ENCODE results near the gene GSG1L. TPM values are rescaled to one million over a fixed set of nuclear protein-coding genes. Genes with fewer than 3 reads are reported as not detected.
A peak's percentile ranks its signal among the peaks of the same experiment; 100 is the strongest.

Gene GSG1L
- total RNA-seq, 1 experiment from 2014 or later, result not detected

DNA sequence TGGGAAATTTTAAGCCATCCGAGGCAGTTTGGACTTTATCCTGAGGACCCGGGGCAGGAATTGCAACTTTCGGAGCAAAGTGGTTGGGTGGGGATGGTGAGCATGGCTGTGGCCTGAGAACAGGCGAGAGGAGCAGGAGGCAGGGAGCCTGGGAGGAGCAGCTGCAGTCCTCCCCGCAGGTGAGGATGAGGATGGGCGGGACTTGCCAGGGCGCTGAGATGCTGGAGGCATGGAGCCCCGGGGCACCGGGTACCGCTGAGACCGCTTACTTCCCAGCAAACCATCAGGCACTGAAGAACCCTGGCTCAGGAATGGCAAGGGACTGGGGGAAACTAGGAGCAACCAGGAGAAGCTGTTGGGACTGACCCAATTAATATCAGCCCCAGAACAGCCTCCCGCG lies 210.8 kb downstream of the GSG1L start:
- no peak for DNase-seq (ENCODE audit: low read depth)

DNA sequence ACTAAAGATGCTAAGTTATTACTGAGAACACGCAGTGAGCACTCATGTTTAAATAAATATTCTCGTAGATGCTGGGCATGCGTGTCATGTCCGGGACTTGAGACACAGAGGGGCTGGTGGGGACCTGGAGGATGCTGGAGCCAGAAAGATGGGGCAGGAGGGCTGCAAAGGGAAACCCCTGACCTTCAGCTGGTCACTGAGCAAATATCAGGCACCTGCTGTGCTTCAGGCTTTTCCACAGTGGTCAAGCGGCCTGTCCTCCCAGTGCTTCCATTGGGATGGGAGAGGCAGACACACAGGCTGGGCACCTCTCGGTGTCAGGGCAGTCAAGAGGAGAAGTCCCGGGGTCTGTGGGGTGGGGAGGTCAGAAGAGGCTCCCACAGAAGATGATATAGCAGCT lies 211.4 kb downstream of the GSG1L start:
- no peak for DNase-seq (ENCODE audit: low read depth)

DNA sequence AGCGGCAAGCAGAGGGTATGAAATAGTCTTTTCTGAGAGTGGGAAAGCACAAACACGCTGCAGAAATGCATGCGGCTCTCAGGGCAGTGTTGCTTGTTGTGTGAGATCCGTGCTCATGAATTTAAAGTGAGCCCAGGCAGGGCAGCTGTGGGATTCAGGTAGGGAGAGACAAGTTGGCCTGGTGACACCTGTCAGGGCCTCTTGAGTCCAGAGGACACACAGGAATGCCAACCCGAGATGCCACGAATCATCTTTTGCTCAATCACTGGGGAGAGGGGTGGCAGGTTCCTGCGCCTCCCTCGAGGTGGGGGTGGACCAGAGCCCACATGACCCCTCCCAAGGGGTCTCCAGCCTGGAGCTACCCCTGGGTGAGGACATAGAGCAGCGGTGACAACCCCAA lies 211.9 kb downstream of the GSG1L start:
- no peak for DNase-seq (ENCODE audit: low read depth)

DNA sequence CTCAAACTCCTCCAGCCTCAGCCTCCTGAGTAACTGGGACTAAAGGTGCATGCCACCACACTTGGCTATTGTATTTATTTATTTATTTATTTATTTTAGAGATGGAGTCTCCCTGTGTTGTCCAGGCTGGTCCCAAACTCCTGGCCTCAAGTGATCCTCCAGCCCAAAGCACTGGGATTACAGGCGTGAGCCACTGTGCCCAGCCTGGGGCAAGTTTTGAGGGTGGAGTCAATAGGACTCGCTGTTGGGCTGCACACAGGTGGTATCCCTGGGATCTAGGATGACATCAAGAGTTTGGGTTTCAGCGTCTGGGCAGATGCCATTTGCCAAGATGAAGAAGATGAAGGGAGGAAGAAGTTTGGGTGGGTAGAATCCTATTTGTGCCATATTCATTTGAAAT lies 213.9 kb downstream of the GSG1L start:
- DNase-seq (ENCODE audit: low read depth), result no peak

DNA sequence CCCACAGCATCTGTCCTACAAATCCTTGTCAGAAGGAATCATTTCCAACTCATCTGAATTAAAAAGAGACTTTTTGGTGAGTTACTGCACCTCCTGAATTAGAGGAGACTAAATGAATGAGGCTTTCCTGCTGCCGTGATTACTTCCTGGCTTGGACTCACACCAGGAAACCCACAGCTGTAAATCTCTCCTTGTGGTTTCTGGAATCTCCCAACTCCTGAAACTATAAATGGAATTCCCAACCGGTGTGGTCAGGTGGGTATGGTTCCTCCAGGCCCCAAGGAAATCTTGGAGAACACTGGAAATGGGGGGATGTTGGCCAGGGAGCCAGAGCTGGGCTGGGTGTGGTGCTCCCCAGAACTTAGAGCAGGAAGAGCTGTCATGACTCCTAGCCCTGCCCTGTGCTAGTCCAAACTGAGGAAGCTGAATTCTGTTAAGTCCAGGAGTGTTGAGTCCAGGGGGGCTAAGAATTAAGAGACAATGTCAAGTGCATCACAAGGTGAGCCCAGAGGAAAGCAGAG lies 216.4 kb downstream of the GSG1L start:
- peak; percentile 70 for DNase-seq (ENCODE audit: low read depth)

DNA sequence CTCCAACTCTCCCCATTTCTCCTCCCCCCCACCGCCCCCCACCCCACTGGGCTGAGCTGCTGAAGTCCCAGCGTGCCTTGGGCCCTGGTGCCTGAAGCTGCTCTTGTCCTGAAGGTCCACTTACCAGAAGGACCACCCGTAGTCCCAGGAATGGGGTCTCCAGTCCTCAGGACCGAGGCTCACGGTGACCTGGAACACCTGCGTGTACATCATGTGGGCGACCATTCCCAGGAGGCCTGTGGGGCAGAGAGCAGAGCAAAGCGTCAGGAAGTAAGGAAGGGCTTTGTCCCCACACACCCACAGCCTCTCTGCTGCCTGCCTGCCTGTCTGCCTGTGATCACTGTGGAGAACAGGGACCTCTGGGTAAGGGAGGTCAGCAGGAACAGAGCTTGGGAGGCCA lies 218.7 kb downstream of the GSG1L start:
- DNase-seq (ENCODE audit: low read depth), result no peak

DNA sequence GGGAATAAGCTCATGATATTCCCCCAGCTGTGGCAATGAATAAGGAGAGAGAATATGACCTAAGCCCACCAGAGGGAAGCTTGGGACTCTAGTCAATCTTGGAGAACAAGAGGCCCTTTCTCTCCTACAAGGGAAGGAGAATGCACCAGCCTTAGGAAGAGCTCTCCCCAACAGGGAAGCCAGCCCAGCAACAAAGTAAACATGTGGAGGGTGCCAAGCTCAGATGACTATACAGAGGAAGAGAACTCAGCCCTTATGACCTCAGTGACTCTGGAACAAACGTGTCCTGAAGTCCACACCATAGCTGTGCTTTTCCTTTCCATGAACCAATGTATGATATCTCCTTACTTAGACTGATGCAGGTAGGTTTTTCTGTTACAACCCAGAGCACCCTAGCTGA lies 219.7 kb downstream of the GSG1L start:
- DNase-seq (ENCODE audit: low read depth), result peak; percentile 22

DNA sequence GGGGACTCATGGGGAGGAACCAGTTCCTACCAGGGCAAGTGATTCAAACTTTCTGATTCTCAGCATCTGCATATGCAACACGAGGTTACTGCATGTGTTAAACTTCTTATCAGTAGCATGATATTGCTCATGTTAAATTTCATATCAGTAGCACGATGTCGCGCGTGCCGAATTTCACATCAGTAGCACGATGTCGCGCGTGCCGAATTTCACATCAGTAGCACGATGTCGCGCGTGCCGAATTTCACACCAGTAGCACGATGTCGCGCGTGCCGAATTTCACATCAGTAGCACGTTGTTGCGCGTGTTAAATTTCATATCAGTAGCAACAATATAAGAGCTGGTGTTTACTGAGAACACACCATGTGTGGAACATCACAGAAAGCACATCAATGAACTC lies 221.6 kb downstream of the GSG1L start:
- DNase-seq (ENCODE audit: low read depth), result no peak

DNA sequence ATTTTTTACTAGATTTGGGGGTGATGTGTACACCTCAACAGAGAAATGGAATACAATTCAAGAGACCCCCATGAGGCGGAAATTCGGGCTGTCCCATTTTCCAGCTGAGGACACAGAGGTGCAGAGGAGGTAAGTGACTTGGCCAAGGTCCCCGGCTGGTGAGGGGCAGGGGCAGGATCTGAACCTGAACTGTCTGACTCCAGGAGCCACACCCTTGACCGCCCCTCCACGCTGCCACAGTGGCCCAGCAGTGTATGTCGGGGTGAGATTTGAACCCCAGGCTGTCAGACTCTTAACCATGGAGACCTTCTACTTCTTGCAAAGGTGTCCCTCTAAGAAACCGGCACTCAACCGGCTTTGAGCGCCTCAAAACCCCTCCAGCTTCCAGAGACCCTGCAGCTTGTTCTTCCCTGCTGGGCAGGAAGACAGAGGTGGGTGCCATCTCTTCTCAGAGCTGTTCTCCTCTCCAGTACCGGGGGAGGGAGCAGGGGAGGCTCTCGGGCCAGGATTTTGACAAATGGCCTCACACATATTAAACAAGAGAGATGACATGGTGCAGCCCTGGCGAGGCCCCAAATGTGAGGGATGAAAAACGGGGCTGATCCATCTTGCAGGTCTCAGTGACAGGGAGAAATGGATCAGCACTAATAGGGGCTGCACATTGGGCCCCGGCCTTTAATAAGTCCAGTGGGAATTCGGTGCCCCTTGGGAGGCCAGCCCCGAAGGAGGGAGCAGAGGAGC lies 222.3 kb downstream of the GSG1L start:
- DNase-seq (ENCODE audit: low read depth), result no peak

DNA sequence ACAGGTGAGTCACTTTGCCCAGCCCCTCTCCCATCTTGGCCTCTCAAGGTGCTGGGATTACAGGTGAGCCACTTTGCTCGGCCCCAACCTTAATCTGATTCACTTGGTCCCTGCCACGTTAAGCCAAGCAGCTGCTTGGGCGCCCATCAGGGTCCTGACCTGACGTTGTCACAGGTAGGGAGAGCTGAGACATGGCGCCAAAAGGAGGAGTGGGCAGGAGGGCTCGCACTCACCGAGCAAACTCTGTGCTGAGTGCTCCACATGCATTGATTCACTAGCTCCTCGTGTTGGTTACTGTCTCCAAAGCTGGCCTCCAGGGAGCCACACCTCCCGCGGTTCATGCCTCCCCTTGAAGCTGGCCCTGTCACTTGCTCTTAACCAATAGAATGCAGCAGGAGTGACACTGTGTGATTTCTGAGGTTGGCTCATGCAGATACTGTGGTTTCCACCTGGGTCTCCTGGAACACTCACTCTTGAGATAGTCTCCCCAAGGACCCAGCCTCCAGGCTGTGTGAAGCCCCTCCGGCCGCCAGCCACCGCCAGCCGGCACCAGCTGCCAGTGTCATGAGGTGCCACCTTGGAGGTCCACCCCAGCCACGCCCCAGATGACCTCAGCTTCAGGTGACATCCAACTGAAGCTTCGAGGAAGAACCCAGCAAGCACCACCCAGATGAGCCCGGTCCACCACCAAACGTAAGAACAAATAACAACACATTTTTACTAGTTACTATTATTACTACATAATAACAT lies 223.0 kb downstream of the GSG1L start:
- no peak for DNase-seq (ENCODE audit: low read depth)

DNA sequence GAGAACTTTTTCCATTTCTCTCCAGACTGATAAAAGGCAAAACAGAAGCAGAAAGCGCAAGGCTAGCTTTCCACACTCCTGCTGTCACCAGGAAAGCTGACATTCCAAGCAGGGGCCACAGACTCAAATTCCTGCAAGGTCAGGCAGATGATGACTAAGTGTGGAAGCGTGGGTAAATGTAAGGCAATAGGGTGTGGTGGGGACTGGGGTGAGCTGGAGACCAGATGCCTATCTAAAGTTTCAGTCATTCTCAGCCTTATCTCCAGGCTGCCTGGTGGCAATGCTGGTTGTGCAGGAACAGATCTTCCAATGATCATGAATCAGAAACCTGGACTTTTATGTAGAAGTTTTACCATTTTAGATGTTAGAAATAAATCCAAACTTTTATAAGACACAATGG lies 224.1 kb downstream of the GSG1L start:
- peak; percentile 55 for DNase-seq (ENCODE audit: low read depth)

DNA sequence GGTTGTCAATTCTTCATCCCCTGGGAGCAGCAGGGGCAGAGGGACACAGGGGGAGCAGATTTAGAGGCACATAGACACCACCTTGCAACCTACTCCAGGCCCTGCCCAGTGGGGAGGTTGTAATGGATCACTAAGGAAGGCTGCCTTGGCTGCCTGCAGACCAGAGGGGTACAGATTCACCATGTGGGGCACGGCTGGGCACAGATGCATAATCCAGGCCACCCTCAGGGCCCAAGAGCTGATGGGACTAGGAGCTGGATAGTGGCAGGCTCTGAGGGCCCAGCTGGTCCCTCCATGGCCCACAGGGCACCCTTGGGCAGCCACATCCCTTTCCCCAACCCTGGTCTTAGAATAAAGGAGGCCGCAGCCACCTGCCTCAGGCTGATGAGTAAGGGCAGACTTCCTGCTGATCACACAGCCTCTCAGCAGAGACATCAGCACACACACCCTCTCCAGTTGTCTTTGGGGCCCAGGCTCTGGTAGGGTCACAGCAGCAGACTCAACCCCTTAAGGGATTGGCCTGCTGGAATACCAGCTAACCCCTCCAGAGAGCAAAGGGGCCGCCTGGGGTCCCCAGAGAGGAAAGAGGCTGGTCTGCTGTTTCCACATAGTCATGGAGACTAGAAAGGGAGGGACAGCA lies 224.9 kb downstream of the GSG1L start:
- peak; percentile 58 for DNase-seq (ENCODE audit: low read depth)

DNA sequence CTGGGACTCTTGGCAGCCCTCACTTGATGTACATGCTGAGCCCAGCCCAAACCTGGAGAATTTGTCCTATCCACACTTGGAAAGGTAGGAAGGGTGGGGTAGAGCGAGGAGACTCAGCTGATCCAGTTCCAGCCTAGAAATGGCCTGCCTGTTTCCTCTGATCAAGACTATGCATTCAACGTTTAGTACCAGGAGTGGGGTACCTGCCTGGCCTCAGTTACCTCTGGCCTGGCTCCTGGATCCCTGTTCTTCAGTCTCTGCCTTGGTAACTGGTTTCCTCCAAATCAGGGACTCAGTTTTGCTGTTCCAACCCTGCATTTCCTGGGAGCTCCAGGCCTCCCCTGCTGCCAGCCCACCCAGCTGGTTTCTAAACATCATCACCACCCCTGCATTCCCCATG lies 233.5 kb downstream of the GSG1L start:
- DNase-seq (ENCODE audit: low read depth), result no peak

DNA sequence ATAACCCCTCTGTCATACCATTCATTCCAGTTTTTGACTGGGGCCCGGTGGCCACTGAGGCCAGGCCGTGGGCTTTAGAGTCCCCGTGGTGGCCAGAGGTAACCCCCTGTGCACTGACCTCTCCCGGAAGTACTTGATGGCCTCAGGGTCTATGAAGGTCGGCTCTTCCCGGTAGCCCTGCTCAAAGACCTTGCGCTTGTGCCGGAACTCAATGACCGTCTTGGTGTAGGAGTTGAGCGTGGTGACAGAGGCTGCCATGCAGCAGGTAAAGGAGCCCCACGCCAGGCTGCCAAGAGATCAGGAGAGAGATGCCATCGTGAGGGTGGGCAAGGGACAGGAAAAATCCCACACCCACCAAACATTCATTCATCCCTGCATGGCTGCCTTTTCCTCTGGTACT lies 234.8 kb downstream of the GSG1L start:
- no peak for DNase-seq (ENCODE audit: low read depth)

DNA sequence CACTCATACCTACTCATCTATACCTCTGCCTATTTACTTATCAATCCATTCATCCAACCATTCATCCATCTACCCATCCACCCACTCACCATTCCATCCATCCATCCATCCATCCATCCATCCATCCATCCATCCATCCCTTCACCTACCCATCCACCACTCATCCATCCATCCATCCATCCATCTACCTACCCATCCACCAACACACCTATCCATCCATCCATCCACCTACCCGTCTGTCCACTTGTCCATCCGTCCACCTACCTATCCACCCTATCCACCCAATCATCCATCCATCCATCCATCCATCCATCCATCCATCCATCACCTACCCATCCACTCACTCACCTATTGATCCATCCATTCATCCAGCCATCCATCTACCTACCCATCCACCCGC lies 235.7 kb downstream of the GSG1L start:
- no peak for DNase-seq (ENCODE audit: low read depth)

DNA sequence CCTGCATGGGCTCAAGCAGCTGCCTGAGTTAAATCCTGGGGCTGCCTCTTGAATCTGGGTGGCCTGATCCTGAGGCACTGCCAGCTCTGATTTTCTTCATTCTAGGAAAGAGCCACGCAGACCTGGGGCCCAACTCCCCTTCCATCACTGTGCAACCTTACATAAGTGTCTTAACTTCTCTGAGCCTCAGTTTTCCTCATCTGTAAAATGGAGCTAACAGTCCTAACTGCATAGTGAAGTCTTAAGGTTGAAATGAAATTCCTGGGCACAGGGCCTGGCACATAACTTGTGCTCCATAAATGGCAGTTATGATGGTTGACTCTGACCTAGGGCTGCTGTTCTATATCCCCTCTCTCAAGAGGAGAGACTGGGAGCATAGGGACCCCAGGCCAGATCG lies 236.6 kb downstream of the GSG1L start:
- DNase-seq (ENCODE audit: low read depth), result no peak

DNA sequence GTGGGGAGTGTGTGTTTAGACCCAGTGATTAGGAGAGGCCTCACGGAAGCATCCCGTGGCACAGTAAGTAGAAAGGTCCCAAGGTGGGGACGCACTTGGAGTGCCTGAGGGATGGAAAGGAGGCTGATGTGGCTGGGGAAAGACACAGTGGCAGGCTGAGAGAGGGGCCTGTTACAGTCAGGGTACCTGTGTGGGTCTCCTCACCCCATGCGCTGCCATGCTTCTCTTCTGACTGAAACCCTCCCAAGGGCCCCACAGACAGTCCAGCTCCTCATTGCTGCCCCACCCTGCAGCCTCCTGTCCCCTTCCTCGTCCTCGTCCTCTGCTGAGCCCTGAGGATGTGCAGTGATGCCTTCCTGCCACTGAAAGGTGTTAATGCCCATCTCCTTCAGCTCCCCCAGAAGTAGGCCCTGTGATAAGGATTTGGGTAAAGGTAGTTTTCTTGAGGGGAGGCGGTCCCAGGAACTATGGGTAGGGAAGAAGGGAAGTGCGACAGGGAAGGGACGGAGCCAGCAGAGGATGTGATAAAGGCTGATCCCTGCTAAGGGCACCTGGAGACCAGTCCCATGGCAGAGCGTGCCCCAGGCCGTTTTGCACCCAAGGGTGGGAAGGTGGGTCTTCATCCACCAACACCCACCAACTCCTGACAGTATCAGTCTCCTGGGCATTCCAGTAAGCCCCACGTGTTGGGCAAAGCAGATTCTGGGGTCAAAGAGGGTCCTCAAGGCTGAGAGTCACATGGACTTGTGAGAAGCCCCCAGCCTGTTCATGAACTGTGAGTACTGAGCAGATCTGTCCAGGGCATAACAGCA lies 237.2 kb downstream of the GSG1L start:
- DNase-seq (ENCODE audit: low read depth), result no peak

DNA sequence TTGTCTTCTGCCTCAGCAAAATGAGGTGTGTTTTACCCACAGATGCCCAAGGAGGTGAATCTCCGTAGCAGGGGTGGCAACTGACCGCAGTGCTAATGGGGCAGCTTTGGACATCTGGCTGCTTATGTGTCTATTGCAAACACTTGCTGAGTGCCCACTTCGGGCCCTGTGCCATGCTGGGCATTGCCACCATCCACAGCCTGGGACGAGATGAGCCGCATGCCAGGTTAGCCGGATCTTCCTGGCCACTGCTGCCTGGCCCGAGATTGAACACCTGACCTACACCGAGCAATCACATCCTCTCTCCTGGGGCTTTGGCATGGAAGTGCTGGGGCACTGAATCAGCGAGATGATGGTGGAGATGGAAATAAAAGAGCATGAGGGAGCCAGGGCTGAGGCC lies 238.7 kb downstream of the GSG1L start:
- DNase-seq (ENCODE audit: low read depth), result no peak

DNA sequence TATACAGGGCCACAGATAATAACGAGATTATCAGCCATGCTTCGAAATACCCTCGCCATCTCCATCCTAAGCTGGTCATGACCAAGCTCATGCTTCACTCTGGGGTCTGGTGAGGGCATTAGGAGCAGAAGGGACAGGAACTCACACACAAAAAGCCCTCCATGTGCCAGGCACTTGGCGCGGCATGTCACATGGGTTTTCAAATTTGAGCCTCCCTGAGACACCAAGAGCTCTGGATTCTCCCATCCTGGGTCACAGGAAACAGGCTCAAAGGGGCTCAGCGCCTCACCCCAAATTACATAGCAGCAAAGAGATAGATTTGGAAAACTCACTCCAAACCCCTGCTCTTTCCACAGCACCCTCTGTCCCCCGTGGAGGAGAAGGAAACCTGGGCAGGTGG lies 239.5 kb downstream of the GSG1L start:
- no peak for DNase-seq (ENCODE audit: low read depth)

DNA sequence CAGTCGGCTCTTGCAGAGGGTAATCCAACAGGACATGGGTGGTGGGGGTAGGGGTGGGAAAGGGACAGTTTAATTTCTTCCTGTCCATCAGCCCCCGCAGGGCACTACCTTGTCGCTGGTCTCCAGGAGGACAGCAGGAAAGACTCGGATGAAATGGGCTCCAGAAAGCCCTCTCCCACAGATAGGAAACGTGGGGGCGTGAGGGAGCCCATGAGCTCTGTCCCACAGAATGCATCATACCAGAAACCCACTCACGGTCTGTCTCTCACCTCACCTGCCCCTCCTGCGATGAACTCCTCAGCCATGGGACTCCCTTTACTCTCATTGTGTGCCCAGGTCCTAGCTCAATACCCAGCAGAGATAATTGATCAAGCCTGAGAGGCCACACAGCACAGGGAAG lies 240.1 kb downstream of the GSG1L start:
- DNase-seq (ENCODE audit: low read depth), result no peak

DNA sequence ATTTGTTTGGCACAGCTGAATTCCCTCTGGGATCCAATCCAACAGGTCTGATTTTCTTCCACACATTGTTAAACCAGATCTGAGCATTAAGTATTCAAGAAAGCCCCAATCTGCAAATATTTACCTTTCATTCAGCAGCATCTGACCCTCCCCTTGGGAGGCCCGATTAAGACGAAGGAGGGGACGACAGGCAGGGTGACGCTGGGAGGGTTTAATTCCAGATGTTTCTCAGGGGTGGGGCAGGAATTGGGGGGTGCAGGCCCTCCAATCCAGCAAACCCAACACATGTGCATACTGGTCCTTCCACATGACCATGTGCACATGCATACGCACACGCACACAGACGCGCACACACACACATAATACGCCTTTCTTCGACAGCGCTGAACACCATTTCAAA lies 240.5 kb downstream of the GSG1L start:
- no peak for DNase-seq (ENCODE audit: low read depth)

DNA sequence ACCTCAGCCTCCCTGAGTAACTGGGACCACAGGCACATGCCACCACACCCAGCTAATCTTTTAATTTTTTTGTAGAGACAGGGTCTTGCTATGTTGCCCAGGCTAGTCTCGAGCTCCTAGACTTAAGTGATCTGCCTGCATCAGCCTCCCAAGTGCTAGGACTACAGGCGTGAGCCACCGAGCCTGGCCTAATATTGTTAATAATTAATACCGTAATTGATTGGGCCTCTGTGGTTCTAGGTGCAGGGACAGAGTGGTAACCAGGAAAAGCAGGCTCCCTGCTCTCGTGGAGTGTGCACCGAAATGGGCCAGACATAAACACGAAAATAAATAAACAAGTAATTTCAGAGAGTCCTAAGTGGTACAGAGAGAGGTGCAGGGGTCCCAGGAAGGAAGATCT lies 241.0 kb downstream of the GSG1L start:
- DNase-seq (ENCODE audit: low read depth), result no peak
